Measurements from ENCODE around the gene NSUN4.
"Not testable (repeated sequence)": the region's sequence is repeated elsewhere in the genome, so short reads cannot be mapped to it uniquely, and the experiment has no call there.

NSUN4 gene

DNA sequence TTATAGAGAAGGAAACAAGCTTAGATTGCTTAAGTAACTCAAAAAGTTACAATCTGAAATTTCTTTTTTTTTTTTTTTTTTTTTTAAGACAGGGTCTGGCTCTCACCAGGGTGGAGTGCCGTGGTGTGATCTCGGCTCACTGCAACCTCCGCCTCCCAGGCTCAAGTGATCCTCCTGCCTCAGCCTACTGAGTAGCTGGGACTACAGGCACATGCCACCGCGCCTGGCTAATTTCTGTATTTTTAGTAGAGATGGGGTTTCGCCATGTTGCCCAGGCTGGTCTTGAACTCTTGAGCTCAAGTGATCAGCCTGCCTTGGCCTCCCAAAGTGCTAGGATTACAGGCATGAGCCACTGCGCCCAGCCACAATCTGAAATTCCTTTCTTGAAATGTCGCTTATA lies 27.1 kb downstream of the NSUN4 start:
- not testable (repeated sequence) for DNase-seq (ENCODE audit: low read depth)

DNA sequence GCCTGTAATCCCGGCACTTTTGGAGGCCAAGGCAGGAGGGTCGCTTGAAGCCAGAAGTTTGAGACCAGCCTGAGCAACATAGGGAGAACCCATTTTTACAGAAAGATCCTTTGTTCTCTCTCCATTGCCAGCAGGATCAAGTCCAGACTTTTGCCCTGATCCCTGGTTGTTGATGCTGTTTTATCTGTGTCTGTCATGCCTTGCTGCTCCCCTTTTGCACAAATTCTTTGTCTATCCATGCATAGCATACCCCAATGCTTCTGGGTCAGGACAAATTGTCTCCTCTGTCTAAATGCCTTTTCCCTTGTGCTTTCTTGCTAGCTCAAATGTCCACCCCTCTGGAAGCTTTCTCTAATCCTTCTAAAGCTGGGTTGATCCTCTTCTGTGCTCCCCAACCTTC lies 28.2 kb downstream of the NSUN4 start:
- no peak for DNase-seq (ENCODE audit: low read depth)

DNA sequence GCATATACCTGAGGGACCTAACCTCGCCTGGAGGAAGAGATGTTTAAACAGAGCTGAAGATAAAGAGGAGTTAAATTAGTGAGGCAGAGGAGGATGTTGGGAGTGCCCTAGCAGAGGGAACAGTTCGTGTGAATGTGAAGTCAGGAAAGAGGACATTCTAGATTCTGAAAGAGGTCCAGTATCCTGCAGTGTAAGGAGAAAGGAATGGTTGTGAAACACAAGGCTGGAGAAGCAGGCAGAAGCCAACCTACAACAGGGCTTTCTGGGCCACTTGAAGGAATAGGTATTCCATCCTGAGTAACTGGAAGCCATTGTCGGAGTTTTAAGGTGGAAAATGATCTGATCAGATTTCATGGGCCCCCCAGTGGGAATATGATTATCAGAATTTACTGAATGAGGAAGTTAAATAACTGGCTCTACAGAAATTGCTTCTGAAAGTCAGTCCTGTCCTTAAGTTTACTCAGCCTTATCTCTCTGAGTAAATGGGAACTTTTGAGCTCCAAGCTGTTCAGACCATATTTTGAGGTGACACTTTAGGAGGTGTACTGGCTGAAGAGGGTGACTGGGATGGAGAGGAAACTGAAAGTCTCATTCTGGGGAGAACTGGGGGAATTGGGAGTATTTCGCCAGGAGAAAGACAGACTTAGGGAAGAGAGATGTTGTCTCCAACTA lies 29.1 kb downstream of the NSUN4 start:
- DNase-seq (ENCODE audit: low read depth) = no peak

DNA sequence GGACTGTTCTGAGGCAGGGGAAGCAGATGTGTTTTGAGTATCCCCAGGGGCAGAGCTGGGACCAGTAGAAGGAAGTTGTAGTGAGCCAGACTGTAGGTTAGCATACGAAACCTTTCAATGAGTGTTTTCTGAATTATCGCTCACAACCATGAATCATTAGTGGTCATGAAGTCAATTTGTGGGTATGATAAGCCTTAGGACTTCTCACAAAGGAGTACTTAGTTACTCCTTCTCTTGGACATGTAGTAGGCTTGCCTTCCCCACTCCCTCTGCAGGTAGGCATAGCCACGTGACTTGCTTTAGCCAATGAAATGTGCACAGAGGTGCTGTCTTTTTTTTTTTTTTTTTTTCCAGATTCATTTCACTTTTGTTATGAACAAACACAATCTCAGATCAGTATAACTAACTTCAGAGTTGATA lies 29.6 kb downstream of the NSUN4 start:
- no peak for DNase-seq (ENCODE audit: low read depth)

DNA sequence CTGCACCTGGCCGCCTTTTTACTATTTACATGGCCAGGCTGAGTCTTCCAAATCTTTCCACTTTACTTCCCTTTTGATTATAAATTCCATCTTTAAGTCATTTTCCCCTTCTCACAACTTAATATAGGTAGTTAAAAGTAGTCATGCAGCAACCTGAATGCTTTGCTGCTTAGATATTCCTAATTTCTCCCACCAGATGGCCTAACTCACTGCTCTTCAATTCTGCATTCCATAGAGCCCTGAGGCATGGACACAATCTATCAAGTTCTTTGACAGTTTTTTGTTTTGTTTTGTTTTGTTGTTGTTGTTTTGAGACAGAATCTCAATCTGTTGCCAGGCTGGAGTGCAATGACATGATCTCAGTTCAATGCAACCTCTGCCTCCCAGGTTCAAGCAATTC lies 31.8 kb downstream of the NSUN4 start:
- DNase-seq (ENCODE audit: low read depth) = no peak

DNA sequence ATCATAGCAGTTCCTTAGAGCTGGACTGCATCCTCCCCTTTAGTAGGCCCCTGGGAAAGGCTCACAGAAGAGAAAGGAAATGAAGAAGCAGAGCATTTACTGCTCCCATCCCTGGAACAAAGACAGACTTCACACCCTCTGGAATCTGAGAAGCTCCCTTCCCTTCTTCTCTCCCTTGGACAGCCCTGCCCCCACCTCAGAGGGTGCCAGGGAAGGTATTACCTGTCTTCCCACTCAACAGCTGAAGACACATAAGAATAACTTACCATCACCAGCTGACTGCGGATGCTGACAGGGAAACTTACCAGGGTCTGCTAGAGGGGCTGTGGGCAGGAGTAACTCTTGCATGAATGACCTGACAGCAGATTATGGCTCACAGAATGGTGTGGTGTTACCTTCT lies 39.4 kb downstream of the NSUN4 start:
- no peak for DNase-seq (ENCODE audit: low read depth)

DNA sequence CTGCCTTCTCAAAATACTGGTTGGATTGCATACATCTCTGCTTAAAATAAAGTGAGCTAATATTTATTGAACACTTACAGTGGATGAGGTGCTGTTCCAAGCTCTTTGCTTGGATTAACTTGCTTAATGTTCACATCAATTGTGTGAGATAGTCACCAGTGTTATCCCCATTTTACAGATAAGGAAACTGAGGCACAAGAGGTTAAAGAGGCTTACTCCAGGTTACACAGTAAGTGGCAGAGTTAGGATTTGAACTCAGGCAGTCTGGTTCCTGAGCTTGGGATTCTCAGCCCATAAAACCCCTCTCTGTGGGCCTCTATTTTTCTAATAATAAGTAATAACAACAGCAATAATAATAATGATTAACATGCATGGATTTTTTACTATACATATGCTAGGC lies 39.9 kb downstream of the NSUN4 start:
- DNase-seq (ENCODE audit: low read depth) = no peak

DNA sequence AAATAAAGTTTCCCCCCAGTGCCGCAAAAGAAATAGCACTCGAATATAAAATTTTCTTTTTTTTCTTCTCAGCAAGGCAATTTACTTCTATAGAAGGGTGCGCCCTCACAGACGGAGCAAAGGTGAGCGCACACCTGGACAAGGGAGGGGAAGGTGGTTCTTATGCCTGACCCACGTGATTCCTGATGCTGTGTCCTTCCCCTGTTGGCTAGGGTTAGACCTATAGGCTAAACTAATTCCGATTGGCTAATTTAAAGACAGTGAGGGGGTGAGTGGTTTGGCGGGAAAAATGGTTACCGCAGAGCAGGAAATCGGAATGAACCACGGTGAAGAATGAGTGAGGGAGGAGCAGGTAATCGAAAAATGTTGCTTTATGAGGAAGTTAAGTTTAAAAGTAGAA lies 52.9 kb downstream of the NSUN4 start:
- DNase-seq (ENCODE audit: low read depth) = no peak

DNA sequence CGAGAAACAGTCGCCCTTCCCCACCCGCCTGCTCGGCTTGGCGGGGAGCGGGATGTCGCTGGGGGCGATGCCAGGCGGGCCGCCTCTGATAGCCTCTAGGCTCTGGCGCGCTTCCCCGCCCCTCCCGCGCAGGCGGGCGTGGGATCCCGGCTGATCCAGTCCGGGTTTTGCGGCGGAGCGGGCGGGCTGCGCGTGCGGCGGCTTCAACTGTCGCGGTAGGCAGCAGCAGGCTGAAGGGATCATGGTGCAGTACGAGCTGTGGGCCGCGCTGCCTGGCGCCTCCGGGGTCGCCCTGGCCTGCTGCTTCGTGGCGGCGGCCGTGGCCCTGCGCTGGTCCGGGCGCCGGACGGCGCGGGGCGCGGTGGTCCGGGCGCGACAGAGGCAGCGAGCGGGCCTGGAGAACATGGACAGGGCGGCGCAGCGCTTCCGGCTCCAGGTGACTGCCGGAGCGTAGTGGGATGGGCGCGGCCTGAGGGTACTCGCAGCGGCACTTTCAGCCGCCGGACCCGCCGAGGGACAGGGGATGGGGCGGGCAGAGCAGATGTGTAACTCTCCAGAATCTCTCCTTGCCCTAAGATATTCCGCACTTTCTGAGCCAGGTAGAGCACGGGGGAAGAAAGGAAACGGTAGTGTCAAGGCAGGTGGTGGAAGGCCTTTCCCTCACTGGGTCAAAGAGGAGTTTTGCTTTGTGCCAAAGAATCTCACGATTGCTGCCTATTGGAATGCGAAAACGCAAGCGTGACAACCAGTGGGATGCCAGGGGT lies 53.7 kb downstream of the NSUN4 start, which contains the start of gene FAAH:
TSS of gene FAAH (plus strand) at position 210 of the 764 bp plus-strand sequence. CDS start at position 242, 32 bp downstream.
- no peak for DNase-seq (ENCODE audit: low read depth)

DNA sequence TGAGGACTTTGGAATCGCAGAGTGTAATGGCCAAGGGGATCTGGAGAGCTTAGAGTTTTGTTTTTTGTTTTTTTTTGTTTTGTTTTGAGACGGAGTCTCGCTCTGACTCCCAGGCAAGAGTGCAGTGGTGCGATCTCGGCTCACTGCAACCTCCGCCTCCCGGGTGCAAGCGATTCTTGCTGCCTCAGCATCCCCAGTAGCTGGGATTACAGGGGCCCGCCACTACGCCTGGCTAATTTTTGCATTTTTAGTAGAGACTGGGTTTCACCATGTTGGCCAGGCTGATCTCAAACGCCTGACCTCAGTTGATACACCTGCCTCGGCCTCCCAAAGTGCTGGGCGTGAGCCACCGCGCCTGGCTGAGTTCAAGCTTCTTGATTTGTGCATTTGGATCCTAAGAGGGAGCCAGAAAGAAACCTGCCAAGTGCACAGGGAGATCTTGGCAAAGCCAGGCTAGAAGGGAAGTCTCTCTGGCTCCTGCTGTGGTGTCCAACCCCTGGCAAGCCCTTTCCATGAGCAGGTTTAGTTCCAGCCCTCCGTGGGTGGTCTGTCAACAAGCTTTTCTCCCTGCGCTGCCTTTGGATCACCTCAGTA lies 54.4 kb downstream of the NSUN4 start:
- no peak for DNase-seq (ENCODE audit: low read depth)

DNA sequence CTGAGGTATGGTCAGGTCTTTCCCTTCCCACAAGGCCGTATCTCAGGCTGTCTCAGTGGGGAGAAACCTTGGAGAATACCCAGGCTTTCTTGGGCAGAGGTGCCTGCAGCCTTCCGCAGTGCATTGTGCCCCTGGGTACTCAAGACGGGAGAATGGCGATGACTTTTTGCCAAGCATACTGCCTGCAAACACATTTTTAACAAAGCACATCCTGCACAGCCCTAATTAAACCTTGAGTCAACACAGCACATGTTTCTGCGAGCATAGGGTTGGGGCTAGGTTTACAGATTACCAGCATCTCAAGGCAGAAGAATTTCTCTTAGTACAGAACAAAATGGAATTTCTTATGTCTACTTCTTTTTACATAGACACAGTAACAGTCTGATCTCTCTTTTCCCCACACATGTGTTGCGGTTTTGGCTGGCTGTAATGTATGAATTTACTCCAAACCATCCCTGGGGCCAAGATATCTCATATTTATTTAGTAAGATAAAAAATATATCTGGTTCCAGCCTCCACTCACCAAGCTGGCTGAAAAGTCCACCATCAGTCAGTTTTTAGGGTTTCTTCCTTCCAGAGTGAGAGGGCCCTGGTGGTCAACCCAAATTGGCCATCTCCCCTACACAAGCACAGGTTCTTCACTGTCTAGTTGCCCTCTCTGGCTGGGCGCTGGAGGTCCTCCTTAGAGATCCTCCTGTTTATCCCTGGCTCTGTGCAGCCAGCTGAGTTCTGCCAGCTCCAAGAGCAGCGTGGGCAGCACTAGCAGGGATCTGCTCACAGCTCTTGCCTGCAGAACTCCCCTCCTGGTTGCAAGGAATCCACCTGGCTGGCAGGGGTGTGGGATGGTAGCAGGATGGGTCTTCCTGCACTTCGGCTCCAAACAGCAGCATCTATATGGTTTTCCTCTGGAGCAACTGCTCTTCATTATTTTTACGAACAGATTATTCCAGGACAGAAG lies 56.1 kb downstream of the NSUN4 start:
- DNase-seq (ENCODE audit: low read depth) = no peak

DNA sequence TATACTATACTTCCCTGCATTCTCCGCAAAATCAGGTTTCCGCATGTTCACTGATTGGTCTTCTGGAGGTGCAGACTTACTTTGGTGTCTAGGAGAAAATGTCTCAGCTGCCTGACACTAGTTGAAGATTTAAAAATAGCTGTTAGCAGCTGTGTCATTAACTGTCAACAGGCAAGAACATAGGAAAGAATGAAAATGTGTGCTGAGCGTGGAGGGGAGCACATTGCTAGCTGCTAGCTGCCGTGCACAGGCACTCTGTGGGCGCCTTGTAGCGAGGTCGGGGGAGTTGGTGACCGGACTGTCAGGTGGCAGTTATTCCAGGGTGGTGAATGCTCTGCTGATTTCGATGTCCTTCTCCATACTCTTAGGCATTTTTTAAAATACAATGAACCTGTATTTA lies 58.7 kb downstream of the NSUN4 start:
- no peak for DNase-seq (ENCODE audit: low read depth)

DNA sequence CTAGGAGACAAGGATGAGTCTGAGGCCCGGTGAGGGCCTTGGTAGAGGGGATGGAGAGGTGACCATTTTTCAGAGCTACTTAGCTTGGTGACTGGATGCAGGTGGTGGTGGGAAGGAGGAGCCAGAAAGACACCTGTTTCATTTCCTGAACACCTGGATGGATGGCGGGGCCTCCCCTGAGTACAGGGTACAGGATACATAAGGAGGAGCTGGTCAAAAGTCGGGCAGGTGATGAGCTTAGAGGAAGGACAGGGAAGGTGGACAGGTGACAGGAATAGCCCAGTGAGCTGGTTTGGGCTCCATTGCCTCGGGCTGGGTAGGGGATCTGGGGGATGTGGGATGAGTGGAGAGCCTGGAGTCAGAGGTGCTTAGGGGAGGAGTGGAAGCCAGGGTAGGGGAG lies 59.8 kb downstream of the NSUN4 start:
- DNase-seq (ENCODE audit: low read depth) = no peak

DNA sequence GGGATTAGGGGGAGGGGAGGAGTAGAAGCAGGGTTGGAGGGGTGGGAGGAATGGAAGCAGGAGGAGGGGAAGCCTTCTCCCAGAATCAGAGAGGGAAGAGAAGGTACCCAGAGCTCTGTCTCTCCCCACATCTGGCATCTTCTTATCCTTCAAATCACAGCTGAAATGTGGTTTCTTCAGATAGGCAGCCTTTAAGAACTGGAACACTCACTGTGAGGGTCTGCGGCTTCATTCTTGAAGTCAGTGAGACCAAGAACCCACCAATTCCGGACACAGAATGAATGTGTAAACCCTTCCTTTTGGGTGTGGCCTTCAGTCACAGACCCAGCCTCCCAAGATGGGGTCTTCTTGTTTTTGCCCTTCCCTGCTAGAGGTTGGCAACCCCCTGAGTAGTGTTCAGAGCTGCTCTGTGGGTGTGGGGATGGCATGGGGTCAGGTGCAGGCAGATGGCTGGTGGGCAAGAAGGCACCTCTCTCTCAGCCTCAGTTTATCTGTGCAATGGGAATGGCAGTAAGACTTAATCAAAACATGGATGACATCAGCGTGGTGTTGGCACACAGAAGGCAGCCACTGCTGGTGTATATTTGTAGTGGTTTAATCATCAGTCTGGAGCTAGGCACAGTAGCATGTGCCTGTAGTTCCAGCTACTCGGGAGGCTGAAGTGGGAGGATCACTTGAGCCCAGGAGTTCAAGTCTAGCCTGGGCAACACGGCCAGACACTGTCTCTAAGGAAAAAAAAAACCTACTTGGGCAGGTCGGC lies 60.7 kb downstream of the NSUN4 start:
- DNase-seq (ENCODE audit: low read depth) = no peak

DNA sequence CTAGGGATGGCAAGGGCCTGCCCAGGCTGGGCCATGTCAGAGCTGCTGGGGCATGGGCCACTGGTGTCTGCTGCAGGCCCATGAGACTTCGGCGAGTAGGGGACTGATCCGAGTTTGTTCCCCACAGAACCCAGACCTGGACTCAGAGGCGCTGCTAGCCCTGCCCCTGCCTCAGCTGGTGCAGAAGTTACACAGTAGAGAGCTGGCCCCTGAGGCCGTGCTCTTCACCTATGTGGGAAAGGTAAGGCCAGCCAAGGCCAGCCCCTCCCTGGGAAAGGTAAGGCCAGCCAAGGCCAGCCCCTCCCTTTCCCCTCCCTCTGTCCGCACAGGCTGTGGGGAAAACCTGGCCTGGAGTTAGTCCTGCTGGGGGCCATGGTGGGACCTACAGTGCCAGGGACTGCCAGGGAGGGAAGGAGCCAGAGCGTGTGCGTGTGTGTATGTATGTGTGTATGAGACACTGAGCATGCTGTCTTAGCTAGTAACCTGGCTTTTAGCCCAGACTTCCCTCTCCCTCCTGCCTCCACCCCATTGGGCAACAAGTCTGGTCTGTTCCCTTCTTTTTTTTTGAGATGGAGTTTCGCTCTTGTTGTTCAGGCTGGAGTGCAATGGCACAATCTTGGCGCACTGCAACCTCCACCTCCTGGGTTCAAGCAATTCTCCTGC lies 61.5 kb downstream of the NSUN4 start:
- DNase-seq (ENCODE audit: low read depth) = no peak

DNA sequence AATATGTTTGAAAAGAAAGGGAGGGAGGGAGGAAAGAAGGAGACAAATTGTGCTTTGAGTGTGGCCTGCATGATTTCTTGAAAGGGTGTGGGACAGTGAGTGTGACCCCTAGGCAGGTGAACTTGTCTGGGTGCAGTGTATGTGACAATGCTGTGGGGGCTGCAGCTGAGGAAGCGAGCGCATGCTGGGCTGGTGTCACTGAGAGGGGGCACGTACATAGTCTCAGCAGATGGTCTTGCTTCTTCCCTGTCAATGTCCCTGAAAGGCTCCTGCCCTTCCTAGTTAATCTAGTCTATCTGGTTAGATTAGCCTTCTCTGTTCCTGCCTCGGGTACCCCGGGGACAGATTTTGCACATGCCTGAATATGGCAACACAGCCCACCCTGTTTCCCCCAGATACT lies 63.3 kb downstream of the NSUN4 start:
- no peak for DNase-seq (ENCODE audit: low read depth)

DNA sequence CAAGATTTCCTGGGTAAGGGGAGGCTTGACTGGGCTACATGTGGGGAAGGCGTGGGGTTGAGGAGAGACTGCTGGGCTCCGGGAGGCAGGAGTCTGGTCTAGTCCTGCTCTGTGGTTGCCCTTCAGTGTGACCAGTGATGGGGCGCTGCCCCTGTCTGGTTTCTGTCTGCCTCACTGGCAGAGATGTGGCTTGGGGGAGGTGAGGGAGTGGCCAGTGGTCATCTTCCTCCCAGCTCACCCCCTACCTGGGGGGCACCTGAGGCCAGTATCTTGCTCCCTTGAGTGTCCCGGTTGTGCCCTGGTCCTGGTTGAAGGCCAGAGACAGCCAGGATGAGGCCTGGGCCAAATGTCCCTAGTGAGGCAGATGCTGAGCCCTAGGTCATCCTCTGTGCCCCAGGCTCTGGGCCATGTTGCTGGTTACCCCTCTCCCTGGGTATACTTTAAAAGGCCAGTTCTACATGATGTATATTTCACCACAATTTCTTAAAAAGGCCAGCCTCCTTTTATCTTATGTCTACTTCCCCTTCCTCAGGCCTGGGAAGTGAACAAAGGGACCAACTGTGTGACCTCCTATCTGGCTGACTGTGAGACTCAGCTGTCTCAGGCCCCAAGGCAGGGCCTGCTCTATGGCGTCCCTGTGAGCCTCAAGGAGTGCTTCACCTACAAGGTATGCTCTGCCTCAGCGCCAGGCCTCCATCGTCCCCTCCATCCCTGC lies 64.0 kb downstream of the NSUN4 start:
- DNase-seq (ENCODE audit: low read depth) = no peak

DNA sequence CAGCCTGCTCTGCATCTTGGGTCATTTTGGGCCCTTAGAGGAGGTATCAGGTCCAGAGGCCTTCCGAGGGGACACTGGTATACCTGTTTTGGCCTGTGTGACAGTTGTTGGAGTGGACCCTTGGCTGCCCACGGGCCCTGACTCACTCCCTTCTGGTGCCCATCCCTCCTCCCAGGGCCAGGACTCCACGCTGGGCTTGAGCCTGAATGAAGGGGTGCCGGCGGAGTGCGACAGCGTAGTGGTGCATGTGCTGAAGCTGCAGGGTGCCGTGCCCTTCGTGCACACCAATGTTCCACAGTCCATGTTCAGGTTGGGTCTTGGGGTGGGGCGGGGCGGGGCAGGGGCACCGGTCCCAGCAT lies 64.6 kb downstream of the NSUN4 start:
- no peak for DNase-seq (ENCODE audit: low read depth)

DNA sequence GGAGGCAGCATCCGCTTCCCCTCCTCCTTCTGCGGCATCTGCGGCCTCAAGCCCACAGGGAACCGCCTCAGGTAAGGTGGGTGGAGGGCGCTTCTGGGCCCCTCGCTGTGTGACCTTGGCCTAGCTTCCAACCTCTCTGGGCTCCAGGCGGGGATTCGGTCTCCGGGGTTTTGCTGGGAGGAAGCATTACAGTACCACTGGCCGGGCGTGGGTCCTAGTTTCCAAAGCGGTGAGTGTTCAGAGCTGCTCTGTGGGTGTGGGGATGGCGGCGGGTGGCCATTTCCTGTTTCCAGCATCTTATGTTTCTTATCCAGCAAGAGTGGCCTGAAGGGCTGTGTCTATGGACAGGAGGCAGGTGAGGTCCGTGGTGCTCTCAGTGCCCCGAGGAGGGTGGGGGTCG lies 65.1 kb downstream of the NSUN4 start:
- DNase-seq (ENCODE audit: low read depth) = no peak

DNA sequence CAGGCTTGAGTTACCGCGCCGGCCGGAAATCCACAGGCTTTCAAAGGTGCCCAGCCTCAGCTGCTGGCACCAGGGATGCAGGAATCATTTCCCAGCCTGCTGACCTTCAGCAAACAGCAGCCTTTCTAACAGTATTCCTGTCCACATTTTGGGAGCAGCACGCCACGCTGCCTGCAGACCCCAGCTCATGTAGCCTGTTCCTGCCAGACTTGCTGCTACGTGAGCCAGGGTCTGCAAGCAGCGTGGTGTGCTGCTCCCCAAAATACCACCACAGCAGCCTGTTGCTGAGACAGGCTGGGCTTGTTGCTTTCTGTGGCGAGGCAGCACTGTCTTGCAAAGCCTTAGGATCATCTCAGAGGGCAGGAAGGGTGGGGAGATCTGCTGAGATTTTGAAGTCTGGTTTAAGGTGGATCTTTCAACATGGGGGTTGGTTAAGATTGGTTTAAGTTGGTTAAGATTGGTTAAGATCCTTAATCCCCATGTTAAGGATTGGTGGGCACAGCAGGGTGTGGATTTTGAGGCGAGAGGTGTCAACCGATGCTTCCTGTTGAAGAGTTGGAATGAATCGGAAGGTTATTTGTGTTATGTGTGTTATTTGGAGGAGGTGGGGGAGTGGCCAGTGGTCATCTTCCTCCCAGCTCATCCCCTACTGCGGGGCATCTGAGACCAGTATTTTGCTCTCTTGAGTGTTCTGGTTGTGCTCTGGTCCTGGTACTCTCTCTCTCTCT lies 66.4 kb downstream of the NSUN4 start:
- DNase-seq (ENCODE audit: low read depth) = no peak
